ENCODE data around the gene LRRC25. TPM values are rescaled to one million over a fixed set of nuclear protein-coding genes. Genes with fewer than 3 reads are reported as not detected.

LRRC25 gene
- total and polyA plus RNA-seq, 2 of the 4 experiments (the other 2 are of a cell fraction): 0.03 TPM; not detected in 1

DNA sequence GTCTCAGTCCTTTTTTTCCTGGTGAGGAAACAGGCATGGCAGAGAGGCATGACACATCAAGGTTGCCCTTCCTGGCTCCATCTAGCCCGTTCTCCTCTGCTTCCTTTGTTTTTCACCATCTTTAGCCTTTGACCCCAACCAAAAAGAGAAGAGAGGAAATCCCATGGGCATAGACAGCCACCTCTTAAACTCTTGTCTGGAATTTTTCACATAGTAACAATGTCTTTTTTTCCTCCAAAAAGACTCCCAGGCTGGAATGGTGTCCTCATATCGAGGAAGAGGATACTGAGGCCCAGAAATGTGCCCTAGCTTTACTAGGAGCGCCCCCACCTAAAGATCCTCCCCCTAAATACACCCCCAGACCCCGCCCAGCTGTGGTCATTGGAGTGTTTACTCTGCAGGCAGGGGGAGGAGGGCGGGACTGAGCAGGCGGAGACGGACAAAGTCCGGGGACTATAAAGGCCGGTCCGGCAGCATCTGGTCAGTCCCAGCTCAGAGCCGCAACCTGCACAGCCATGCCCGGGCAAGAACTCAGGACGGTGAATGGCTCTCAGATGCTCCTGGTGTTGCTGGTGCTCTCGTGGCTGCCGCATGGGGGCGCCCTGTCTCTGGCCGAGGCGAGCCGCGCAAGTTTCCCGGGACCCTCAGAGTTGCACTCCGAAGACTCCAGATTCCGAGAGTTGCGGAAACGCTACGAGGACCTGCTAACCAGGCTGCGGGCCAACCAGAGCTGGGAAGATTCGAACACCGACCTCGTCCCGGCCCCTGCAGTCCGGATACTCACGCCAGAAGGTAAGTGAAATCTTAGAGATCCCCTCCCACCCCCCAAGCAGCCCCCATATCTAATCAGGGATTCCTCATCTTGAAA lies 11.5 kb downstream of the LRRC25 start, which contains the start of gene GDF15 (continued):
- TF ChIP-seq, protein P1, sequence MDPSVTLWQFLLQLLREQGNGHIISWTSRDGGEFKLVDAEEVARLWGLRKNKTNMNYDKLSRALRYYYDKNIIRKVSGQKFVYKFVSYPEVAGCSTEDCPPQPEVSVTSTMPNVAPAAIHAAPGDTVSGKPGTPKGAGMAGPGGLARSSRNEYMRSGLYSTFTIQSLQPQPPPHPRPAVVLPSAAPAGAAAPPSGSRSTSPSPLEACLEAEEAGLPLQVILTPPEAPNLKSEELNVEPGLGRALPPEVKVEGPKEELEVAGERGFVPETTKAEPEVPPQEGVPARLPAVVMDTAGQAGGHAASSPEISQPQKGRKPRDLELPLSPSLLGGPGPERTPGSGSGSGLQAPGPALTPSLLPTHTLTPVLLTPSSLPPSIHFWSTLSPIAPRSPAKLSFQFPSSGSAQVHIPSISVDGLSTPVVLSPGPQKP (IDR thresholded peaks at IDR 0.05; ENCODE audit: borderline replicate concordance, low read depth, low read length): no peak
- TF ChIP-seq NFE2L2 (IDR thresholded peaks at IDR 0.05; ENCODE audit: low read depth, low read length): no peak; the same call in 1 of the 2 replicates
- TF ChIP-seq MXI1 (IDR thresholded peaks at IDR 0.05; ENCODE audit: borderline replicate concordance, low read depth, low read length): peak; percentile 32; the same call in 1 of the 2 replicates
- TF ChIP-seq POLR2A (IDR thresholded peaks at IDR 0.05; ENCODE audit: low read depth, low read length): peak; percentile 98
- no peak for TF ChIP-seq RCOR1 (IDR thresholded peaks at IDR 0.05; ENCODE audit: insufficient replicate concordance, low read length)
- TF ChIP-seq MAFK (IDR thresholded peaks at IDR 0.05; ENCODE audit: low read depth, low read length): no peak
